Erythroblast (primary cell): ENCODE measurements around the gene FIGN.

Experiments used
- GATA1 ChIP-seq: IDR thresholded peaks from 2 replicates; pipeline ENCODE4 v1.6.1; 2011; ENCODE audit warnings: low read depth, mild to moderate bottlenecking, control low read depth, low read length, moderate library complexity
- POLR2A ChIP-seq: IDR thresholded peaks from 2 replicates; pipeline ENCODE4 v1.6.1; 2011; ENCODE audit warnings: mild to moderate bottlenecking, low read length

GRCh38 chr2:163554864-163555263 is 180.9 kb downstream of the FIGN start:
- TF ChIP-seq POLR2A (no peak), GATA1 (no peak)
